ENCODE measurements around the gene ATXN7L3B. TPM values are rescaled to one million over a fixed set of nuclear protein-coding genes. Genes with fewer than 3 reads are reported as not detected.

ATXN7L3B gene
- total RNA-seq (2013), result 16.3 TPM
- 10 to 100 TPM in 2 of 3 donors, 1 to 10 TPM in 1; 7.6 to 20.2 (median 17.1) TPM for polyA plus RNA-seq
- polyA minus RNA-seq, result 8.5 and 14.5 TPM in 2 replicates
- 51.2 to 105 (median 69.5) reads per million in 11 experiments for total RNA-seq

- peaks cover 0 to 2% of the 10 kb centered on the region in 2 donors for H3K27me3 ChIP-seq (ENCODE audit: control insufficient read depth in 2 of 2, insufficient read depth in 2 of 2, low read length in 2 of 2)
- peaks cover 0 to 3% of the 10 kb centered on the region in 2 donors for H3K9me3 ChIP-seq (replicated peaks in 1 of 2; ENCODE audit: control insufficient read depth in 1 of 2, insufficient read depth in 1 of 2, low read length in 2 of 2)
- H3K4me3 ChIP-seq (replicated peaks in 1 of 3; ENCODE audit: low read depth in 2 of 3, low read length in 3 of 3), result peak within 1 kb of the TSS; percentile 79 to 94 (median 87)
- peak within 1 kb of the TSS; percentile 90 for H2AFZ ChIP-seq (ENCODE audit: insufficient read depth, low read depth, low read length, poor library complexity, severe bottlenecking)
- Mint-ChIP-seq H3K9me3 (peaks cover 0 to 6% (median 2%) of the 10 kb centered on the region in 7 donors), H3K4me3 (peak within 1 kb of the TSS; percentile 90 to 97), H3K4me1 (peaks cover 48% of the 10 kb centered on the region), H3K27ac (peak within 1 kb of the TSS; percentile 98 to 99 (median 98)), H3K36me3 (peaks cover 19 to 22% of the 10 kb centered on the region in 2 donors), H3K27me3 (ENCODE audit: low read depth in 3 of 3) (no peaks in the 10 kb centered on the region)
- peaks cover 0 to 8% of the 10 kb centered on the region in 2 donors for H3K36me3 ChIP-seq (replicated peaks in 1 of 2; ENCODE audit: control insufficient read depth in 1 of 2, insufficient read depth in 2 of 2, low read length in 2 of 2)
- peak within 1 kb of the TSS; percentile 93 to 99 for H3K27ac ChIP-seq (ENCODE audit: low read depth in 1 of 2, low read length in 2 of 2)
- peak; percentile 93 to 94 (median 93) for DNase-seq
- intact Hi-C loops (cut with micrococcal nuclease), result no loop called here
- peaks cover 51% of the 10 kb centered on the region for H3K79me2 ChIP-seq (ENCODE audit: insufficient read depth, low read length)
- H4K20me1 ChIP-seq (ENCODE audit: insufficient read depth, low read length), result peaks cover 31% of the 10 kb centered on the region
- peak within 1 kb of the TSS; percentile 95 for H3K9ac ChIP-seq (ENCODE audit: insufficient read depth, low read length, poor library complexity, severe bottlenecking)
- H3K4me1 ChIP-seq (ENCODE audit: control insufficient read depth in 1 of 2, insufficient read depth in 2 of 2, low read length in 2 of 2), result peaks cover 34 to 40% of the 10 kb centered on the region in 2 donors
- under 1% methylated on average over 49 of the region's 49 CpGs for WGBS (ENCODE audit: insufficient coverage)
- no peak for TF ChIP-seq CTCF (IDR thresholded peaks at IDR 0.05)
- H3K4me2 ChIP-seq (replicated peaks; ENCODE audit: extremely low read depth, low read length, poor library complexity, severe bottlenecking), result peak within 1 kb of the TSS; percentile 79
These were observed at the start of gene ATXN7L3B for GRCh38 chr12:74537707-74538385. Gene ATXN7L3B (plus strand): TSS chr12:74537835. CDS start chr12:74538113, 278 bp downstream.

- intact Hi-C loops (cut with micrococcal nuclease), result no loop called here
- TF ChIP-seq CTCF (IDR thresholded peaks at IDR 0.05), result no peak
- H3K9me3 ChIP-seq (replicated peaks in 1 of 2; ENCODE audit: control insufficient read depth in 1 of 2, insufficient read depth in 1 of 2, low read length in 2 of 2), result no peaks in the 10 kb centered on the region
- H3K4me3 ChIP-seq (replicated peaks in 1 of 3; ENCODE audit: low read depth in 2 of 3, low read length in 3 of 3), result no peak overlapping the region
- no peak overlapping the region for H2AFZ ChIP-seq (ENCODE audit: insufficient read depth, low read depth, low read length, poor library complexity, severe bottlenecking)
- H3K27me3 ChIP-seq (ENCODE audit: control insufficient read depth in 2 of 2, insufficient read depth in 2 of 2, low read length in 2 of 2), result no peaks in the 10 kb centered on the region
- H3K4me1 ChIP-seq (ENCODE audit: control insufficient read depth in 1 of 2, insufficient read depth in 2 of 2, low read length in 2 of 2), result no peaks in the 10 kb centered on the region
- no peak overlapping the region for H3K27ac Mint-ChIP-seq
- no peak overlapping the region for H3K4me3 Mint-ChIP-seq
- no peaks in the 10 kb centered on the region for H3K27me3 Mint-ChIP-seq (ENCODE audit: low read depth in 3 of 3)
- H3K9me3 Mint-ChIP-seq, result peaks cover 0 to 2% (median 0%) of the 10 kb centered on the region in 7 donors
- no peaks in the 10 kb centered on the region for H3K36me3 Mint-ChIP-seq
- DNase-seq, result no peak
- no peaks in the 10 kb centered on the region for H4K20me1 ChIP-seq (ENCODE audit: insufficient read depth, low read length)
- no CpG with 5 or more reads among the region's 1 CpG for WGBS (ENCODE audit: insufficient coverage)
- no peaks in the 10 kb centered on the region for H3K79me2 ChIP-seq (ENCODE audit: insufficient read depth, low read length)
- H3K4me1 Mint-ChIP-seq, result peaks cover 4% of the 10 kb centered on the region
- no peak overlapping the region for H3K4me2 ChIP-seq (replicated peaks; ENCODE audit: extremely low read depth, low read length, poor library complexity, severe bottlenecking)
- H3K36me3 ChIP-seq (replicated peaks in 1 of 2; ENCODE audit: control insufficient read depth in 1 of 2, insufficient read depth in 2 of 2, low read length in 2 of 2), result no peaks in the 10 kb centered on the region
- no peak overlapping the region for H3K27ac ChIP-seq (ENCODE audit: low read depth in 1 of 2, low read length in 2 of 2)
- H3K9ac ChIP-seq (ENCODE audit: insufficient read depth, low read length, poor library complexity, severe bottlenecking), result no peak overlapping the region
These were observed 49.5 kb upstream of the ATXN7L3B start for GRCh38 chr12:74488134-74488533.
